Lower leg skin (tissue), 4 donors: ENCODE results near the gene HLTF. TPM values are rescaled to one million over a fixed set of nuclear protein-coding genes. Genes with fewer than 3 reads are reported as not detected.
"Not testable (repeated sequence)": the region's sequence is repeated elsewhere in the genome, so short reads cannot be mapped to it uniquely, and the experiment has no call there.

Experiments used
- DNase-seq, 2 donors: peaks; one replicate each; pipeline ENCODE4 v3.0.0-alpha.2; 2019; ENCODE audit warnings: low spot score in 2 of 2
- H3K4me3 ChIP-seq: fragments of 200-600 bp; sonication (generic); 2 replicates; pipeline ENCODE4 v1.5.1; 2017; ENCODE audit warnings: mild to moderate bottlenecking, low read depth; ENCODE audit not compliant: poor library complexity, severe bottlenecking
- CTCF ChIP-seq, 3 donors: fragments of 450-650 bp; IDR thresholded peaks; one replicate each; pipeline ENCODE4 v1.5.1; 2016; ENCODE audit warnings: antibody characterized with exemption in 3 of 3, mild to moderate bottlenecking in 3 of 3, moderate library complexity in 2 of 3
- POLR2A ChIP-seq, 2 donors: fragments of 450-650 bp; IDR thresholded peaks; one replicate each; pipeline ENCODE4 v1.6.1; 2016 to 2017; ENCODE audit warnings: antibody characterized with exemption in 2 of 2, mild to moderate bottlenecking in 1 of 2, moderate library complexity in 1 of 2
- WGBS, 2 donors: methylation state at CpG; one replicate each; pipeline ENCODE4 v1.1.5; 2018; 5-methylcytosine and 5-hydroxymethylcytosine counted together
- intact Hi-C: fragments of 100-400 bp; cut with DNase I; formaldehyde crosslinking; loops from one replicate; pipeline ENCODE4 v1.15.0; 2023; ENCODE audit warnings: low total_unique reads
- total RNA-seq, 4 donors: library from RNA; depleted of rRNA; stranded (reverse); fragments of >200 nt; gene quantifications; one replicate each; pipeline ENCODE4 v1.1.0, GENCODE V29; 2016

Gene HLTF
- total RNA-seq, 4 donors from 2014 or later, result 3.3 to 7.7 (median 5.7) TPM

GRCh38 chr3:148997623-148998022 lies 88.7 kb downstream of the HLTF start:
- no peak overlapping the region for H3K4me3 ChIP-seq
- no peak for TF ChIP-seq CTCF (IDR thresholded peaks at IDR 0.05)
- no peak for TF ChIP-seq POLR2A (IDR thresholded peaks at IDR 0.05)
- DNase-seq, result no peak
- whole genome bisulfite sequencing, 2 donors, result 96 to 100% methylated on average over 1 of the region's 1 CpG
- intact Hi-C loops, result no loop called here

GRCh38 chr3:148992635-148993255 lies 93.6 kb downstream of the HLTF start:
- intact Hi-C loops, result no loop called here
- 89 to 90% methylated on average over 10 of the region's 10 CpGs for WGBS, 2 donors
- no peak overlapping the region for H3K4me3 ChIP-seq
- TF ChIP-seq POLR2A (IDR thresholded peaks at IDR 0.05), result no peak
- TF ChIP-seq CTCF (IDR thresholded peaks at IDR 0.05), result no peak
- DNase-seq, result no peak

DNA sequence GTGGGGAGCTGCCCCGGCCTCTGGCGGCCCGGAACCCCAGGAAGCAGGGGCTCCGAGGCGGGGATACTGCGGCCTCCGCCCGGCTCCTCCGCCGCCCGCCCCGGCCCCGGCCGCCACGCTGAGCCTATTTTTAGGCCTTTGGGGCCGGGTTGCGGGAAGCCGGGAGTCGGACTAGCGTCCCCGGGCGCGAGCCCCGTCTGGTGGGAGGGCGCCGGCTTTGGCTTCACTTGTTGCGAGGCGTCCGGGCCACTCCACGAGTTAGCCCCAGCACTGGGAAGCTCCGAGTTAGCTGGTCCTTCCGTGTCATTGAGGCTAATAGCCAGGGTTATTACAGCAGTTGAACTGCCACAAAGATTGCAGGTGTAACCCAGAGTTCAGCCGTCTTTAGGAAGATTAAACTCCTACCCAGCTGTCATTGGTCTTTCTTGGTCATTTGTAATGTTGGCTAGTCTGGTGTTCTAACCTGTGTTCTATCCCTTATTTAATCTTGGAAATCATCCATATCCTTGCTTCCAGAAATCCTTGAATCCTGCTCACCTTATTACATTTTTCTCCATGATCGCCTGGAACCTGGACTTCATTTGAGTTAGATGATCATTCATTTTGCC lies 94.2 kb downstream of the HLTF start:
- H3K4me3 ChIP-seq, result peak overlapping the region; percentile 78
- TF ChIP-seq CTCF (IDR thresholded peaks at IDR 0.05) (no peak), POLR2A (IDR thresholded peaks at IDR 0.05) (no peak)
- intact Hi-C loops, result no loop called here
- 3 to 20% methylated on average over 5 to 32 of the region's 34 CpGs for WGBS, 2 donors
- DNase-seq, result peak in 1 of 2 donors; percentile 88

DNA sequence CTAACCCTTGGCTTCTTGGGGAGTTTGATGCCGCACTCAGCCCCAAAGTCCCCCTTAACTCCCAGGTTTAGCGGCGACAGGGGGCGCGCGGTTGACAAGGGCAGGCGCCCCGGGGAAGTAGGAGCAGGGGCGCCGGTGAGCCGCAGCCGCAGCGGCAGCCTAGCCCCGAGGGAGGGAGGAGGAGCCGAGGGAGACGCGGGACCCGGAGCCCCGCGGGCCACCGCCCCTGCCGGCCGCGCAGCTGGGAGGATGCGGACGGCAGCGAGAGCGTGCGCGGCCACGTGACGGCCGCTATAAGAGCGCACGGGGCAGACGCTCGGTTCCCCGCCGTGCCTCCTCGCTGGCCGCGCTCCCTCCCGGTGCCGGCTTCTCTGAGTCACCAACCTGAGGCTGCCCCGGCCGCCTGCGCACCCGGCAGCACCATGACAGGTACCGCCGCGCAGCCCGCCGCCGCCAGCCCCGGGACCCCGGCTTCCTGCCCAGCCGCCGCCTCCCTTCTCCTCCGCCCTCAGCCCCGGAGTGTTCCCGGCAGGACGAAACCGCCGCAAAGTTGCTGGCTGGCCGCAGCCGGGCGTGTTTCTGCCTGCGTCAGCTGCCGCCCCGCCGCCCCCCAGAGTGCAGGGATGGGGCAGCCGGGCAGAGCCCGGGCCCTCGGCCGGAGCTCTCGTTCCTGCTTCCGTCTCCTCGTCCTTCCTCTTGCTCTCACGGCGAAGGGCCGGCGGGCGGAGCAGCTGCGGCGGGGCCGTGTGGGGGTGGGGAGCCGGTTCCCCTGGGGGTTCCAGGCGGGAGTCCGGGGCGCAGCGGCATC lies 94.9 kb downstream of the HLTF start, which contains the start of gene GYG1:
Gene GYG1 (plus strand): TSS at position 322 of the 808 bp plus-strand sequence. CDS start 101 bp downstream, at position 423.
- TF ChIP-seq CTCF (IDR thresholded peaks at IDR 0.05), result no peak
- TF ChIP-seq POLR2A (IDR thresholded peaks at IDR 0.05), result peak in 1 of 2 donors; percentile 12
- peak within 1 kb of the TSS; percentile 78 for H3K4me3 ChIP-seq
- WGBS, 2 donors, result 0 to 2% methylated on average over 18 to 44 of the region's 91 CpGs
- intact Hi-C loops, result no loop called here
- DNase-seq, result peak; percentile 48 to 96

DNA sequence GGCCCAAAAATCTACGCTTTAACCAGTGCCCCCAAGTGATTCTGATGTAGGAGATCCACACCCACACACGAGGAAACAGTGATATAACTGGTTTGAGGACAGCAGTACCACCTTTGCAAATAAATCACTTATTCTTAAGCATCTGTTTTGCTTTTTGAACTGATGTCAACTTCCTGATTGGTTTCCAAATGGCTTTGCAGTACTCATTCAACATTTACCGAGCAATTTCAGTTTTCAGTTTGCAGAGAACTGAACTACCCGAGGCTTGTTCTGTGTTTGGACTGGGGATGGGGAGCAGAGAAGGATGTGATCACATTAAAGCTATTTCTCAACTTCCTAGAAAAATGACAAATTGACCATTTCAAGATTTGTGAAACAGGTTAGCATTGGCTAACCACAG lies 96.1 kb downstream of the HLTF start:
- DNase-seq, result no peak
- TF ChIP-seq CTCF (IDR thresholded peaks at IDR 0.05), result no peak
- no peak for TF ChIP-seq POLR2A (IDR thresholded peaks at IDR 0.05)
- intact Hi-C loops, result no loop called here
- no peak overlapping the region for H3K4me3 ChIP-seq
- WGBS, 2 donors, result 43 to 46% methylated on average over 4 of the region's 4 CpGs

- 96 to 98% methylated on average over 29 of the region's 29 CpGs for WGBS, 2 donors
- intact Hi-C loops, DNase-seq, H3K4me3 ChIP-seq: not testable (repeated sequence)
Measured at GRCh38 chr3:148987551-148987950, 98.8 kb downstream of the HLTF start.
